ENCODE results near the gene MSH5.
A peak's percentile ranks its signal among the peaks of the same experiment; 100 is the strongest.

Gene MSH5

GRCh38 chr6:31729979-31730630, 9.7 kb upstream of the MSH5 start:
- peak; percentile 79 for DNase-seq (ENCODE audit: low spot score)

- DNase-seq (ENCODE audit: low spot score), result no peak
Measured at GRCh38 chr6:31730631-31731086, 9.1 kb upstream of the MSH5 start.

GRCh38 chr6:31732029-31732428, 7.8 kb upstream of the MSH5 start:
- no peak for DNase-seq (ENCODE audit: low spot score)

- DNase-seq (ENCODE audit: low spot score), result no peak
Measured at GRCh38 chr6:31733734-31734133, 6.1 kb upstream of the MSH5 start.

- no peak for DNase-seq (ENCODE audit: low spot score)
Measured at GRCh38 chr6:31734247-31734820, 5.5 kb upstream of the MSH5 start.

- peak; percentile 63 for DNase-seq (ENCODE audit: low spot score)
Measured at GRCh38 chr6:31734821-31735406, 4.9 kb upstream of the MSH5 start.

GRCh38 chr6:31736021-31736767, 3.6 kb upstream of the MSH5 start, which contains the start of gene CLIC1:
Gene CLIC1, minus strand, starts transcription at chr6:31736530. Its CDS starts 230 bp downstream, at chr6:31736300.
- DNase-seq (ENCODE audit: low spot score), result peak; percentile 84

GRCh38 chr6:31736768-31737314, 3.0 kb upstream of the MSH5 start:
- DNase-seq (ENCODE audit: low spot score), result no peak

- no peak for DNase-seq (ENCODE audit: low spot score)
Measured at GRCh38 chr6:31737315-31737990, 2.4 kb upstream of the MSH5 start.

- peak; percentile 66 for DNase-seq (ENCODE audit: low spot score)
Measured at GRCh38 chr6:31737991-31738979, 1.5 kb upstream of the MSH5 start.

- no peak for DNase-seq (ENCODE audit: low spot score)
Measured at GRCh38 chr6:31740397-31741223, 805 bp downstream of the MSH5 start.

GRCh38 chr6:31741815-31742214, 2.0 kb downstream of the MSH5 start:
- no peak for DNase-seq (ENCODE audit: low spot score)

GRCh38 chr6:31742894-31743293, 3.1 kb downstream of the MSH5 start:
- no peak for DNase-seq (ENCODE audit: low spot score)

- DNase-seq (ENCODE audit: low spot score), result no peak
Measured at GRCh38 chr6:31744422-31744821, 4.6 kb downstream of the MSH5 start.

GRCh38 chr6:31749301-31750036, 9.7 kb downstream of the MSH5 start:
- DNase-seq (ENCODE audit: low spot score), result no peak

- DNase-seq (ENCODE audit: low spot score), result no peak
Measured at GRCh38 chr6:31750411-31751022, 10.7 kb downstream of the MSH5 start.

GRCh38 chr6:31752739-31753319, 13.0 kb downstream of the MSH5 start:
- DNase-seq (ENCODE audit: low spot score), result no peak

- DNase-seq (ENCODE audit: low spot score), result no peak
Measured at GRCh38 chr6:31758281-31758680, 18.5 kb downstream of the MSH5 start.
